Measurements from ENCODE around the gene MYO3B.
"Not testable (repeated sequence)": the region's sequence is repeated elsewhere in the genome, so short reads cannot be mapped to it uniquely, and the experiment has no call there.

MYO3B gene

GRCh38 chr2:170420961-170421687 is 243.2 kb downstream of the MYO3B start:
- DNase-seq (ENCODE audit: low read depth): no peak
- H3K4me3 ChIP-seq (ENCODE audit: low read length): no peak overlapping the region
- TF ChIP-seq CTCF (IDR thresholded peaks at IDR 0.05; ENCODE audit: insufficient read depth, low read depth, low read length, missing control alignments): no peak

- DNase-seq (ENCODE audit: low read depth): no peak
- no peak overlapping the region for H3K4me3 ChIP-seq (ENCODE audit: low read length)
- TF ChIP-seq CTCF (IDR thresholded peaks at IDR 0.05; ENCODE audit: insufficient read depth, low read depth, low read length, missing control alignments): no peak
These were observed 246.0 kb downstream of the MYO3B start for GRCh38 chr2:170423919-170424318.

- DNase-seq (ENCODE audit: low read depth): peak; percentile 58
- TF ChIP-seq CTCF (IDR thresholded peaks at IDR 0.05; ENCODE audit: insufficient read depth, low read depth, low read length, missing control alignments): no peak
- no peak overlapping the region for H3K4me3 ChIP-seq (ENCODE audit: low read length)
These were observed 247.4 kb downstream of the MYO3B start for GRCh38 chr2:170425281-170425751.

- DNase-seq (ENCODE audit: low read depth): no peak
- TF ChIP-seq CTCF (IDR thresholded peaks at IDR 0.05; ENCODE audit: insufficient read depth, low read depth, low read length, missing control alignments): no peak
- no peak overlapping the region for H3K4me3 ChIP-seq (ENCODE audit: low read length)
These were observed 250.9 kb downstream of the MYO3B start for GRCh38 chr2:170428868-170429267.

GRCh38 chr2:170432823-170433222 is 254.9 kb downstream of the MYO3B start:
- peak; percentile 74 for DNase-seq (ENCODE audit: low read depth)
- no peak overlapping the region for H3K4me3 ChIP-seq (ENCODE audit: low read length)
- TF ChIP-seq CTCF (IDR thresholded peaks at IDR 0.05; ENCODE audit: insufficient read depth, low read depth, low read length, missing control alignments): no peak

- no peak for DNase-seq (ENCODE audit: low read depth)
- TF ChIP-seq CTCF (IDR thresholded peaks at IDR 0.05; ENCODE audit: insufficient read depth, low read depth, low read length, missing control alignments): no peak
- no peak overlapping the region for H3K4me3 ChIP-seq (ENCODE audit: low read length)
These were observed 255.5 kb downstream of the MYO3B start for GRCh38 chr2:170433448-170433847.

GRCh38 chr2:170434396-170434795 is 256.4 kb downstream of the MYO3B start:
- H3K4me3 ChIP-seq (ENCODE audit: low read length); DNase-seq (ENCODE audit: low read depth): not testable (repeated sequence)

Data from epithelial cell of esophagus (primary cell).